GM23248 (cell line): Measurements from ENCODE around the gene COL1A2.

ENCODE experiments used
- EZH2 ChIP-seq: fragments of 200-600 bp; sonication (generic); IDR thresholded peaks from 2 replicates; pipeline ENCODE4 v1.6.1; 2018; ENCODE audit warnings: antibody characterized with exemption, mild to moderate bottlenecking; ENCODE audit not compliant: insufficient read depth, poor library complexity, severe bottlenecking
- EZH2phosphoT487 ChIP-seq: fragments of 200-600 bp; sonication (generic); IDR thresholded peaks from 2 replicates; pipeline ENCODE4 v1.6.1; 2018; ENCODE audit warnings: antibody characterized with exemption, moderate library complexity, mild to moderate bottlenecking, low read depth; ENCODE audit not compliant: insufficient read depth

GRCh38 chr7:94382132-94382531, 12.6 kb upstream of the COL1A2 start:
- no peak for TF ChIP-seq EZH2
- no peak for TF ChIP-seq EZH2phosphoT487
